Activated CD8-positive, alpha-beta memory T cell treated with anti-CD3 and anti-CD28 coated beads, Interleukin-2, amount 50 U/mL, for 48 hours (primary cell): Measurements from ENCODE around the gene DIDO1.
A peak's percentile ranks its signal among the peaks of the same experiment; 100 is the strongest.

ENCODE experiments used
- DNase-seq: peaks from one replicate; pipeline ENCODE4 v3.0.0-alpha.2; 2020

DIDO1 gene

GRCh38 chr20:62907384-62908317, 18.7 kb downstream of the DIDO1 start:
- DNase-seq, result peak; percentile 72

DNA sequence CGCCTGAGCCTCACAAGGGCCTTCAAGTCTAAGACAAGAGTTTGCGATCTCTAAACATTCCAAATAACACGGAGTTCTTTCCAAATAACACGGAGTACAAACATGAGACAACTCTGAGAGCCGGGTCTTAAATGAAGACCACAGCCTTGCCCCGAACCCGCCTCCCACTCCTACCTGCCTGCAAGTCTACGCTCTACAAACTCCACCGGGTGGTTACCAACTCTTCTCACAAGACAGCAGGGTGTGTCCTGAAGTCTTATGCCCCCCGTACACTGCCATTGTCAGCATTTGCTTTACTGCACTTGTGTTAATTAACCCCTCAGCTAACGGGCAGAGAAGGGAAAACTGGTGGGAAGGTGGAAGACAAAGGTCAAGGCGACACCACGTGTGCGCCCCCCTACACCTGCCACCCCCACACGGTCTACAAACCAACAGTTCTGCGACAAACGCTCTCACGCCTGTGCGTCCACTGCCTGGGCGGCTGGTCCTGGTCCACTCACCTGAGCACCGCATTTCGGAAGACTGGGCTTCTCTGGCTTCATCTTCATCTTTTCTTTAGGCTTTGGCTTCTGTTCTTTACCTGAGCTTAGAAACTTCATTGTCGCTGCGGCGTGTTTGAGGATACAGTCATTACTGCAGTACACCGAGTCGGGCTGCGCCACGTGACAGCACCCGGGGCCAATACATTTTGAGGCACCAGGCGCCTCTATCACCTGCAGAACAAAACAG, 19.5 kb downstream of the DIDO1 start:
- no peak for DNase-seq

GRCh38 chr20:62906209-62906608, 20.1 kb downstream of the DIDO1 start:
- DNase-seq, result no peak

GRCh38 chr20:62905536-62906117, 20.7 kb downstream of the DIDO1 start:
- no peak for DNase-seq

DNA sequence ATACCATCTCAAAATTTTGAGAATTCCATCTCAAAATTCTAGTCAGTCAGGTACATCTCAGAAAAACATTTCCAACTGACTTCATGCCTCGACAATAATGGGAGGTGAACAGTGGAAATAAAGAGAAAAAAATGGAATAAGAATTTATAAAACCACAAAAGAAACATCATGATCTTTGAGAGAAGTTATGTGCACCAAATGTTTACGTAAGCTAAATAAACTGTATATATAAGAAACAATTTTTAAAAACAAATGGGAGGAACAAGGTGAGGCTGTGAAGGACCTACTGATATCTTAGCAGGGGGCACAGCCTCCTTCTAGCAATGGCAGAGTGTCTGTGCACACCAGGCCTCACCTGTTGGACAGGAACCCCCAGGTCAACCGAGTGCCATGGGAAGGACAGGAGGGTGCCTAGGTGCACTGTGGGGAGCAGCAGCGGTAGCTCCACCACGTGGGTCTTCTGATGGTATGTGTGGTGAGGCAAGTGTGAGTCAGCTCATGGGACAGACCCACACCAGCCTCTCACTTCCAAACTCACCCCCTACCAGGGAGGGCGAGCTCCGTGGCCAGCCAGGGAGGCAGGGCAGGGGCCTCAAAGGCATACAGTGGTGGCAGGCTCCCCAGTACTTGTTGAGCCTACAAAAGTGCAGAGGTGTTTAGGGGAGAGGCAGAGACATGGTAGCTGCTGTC, 23.2 kb downstream of the DIDO1 start:
- no peak for DNase-seq

DNA sequence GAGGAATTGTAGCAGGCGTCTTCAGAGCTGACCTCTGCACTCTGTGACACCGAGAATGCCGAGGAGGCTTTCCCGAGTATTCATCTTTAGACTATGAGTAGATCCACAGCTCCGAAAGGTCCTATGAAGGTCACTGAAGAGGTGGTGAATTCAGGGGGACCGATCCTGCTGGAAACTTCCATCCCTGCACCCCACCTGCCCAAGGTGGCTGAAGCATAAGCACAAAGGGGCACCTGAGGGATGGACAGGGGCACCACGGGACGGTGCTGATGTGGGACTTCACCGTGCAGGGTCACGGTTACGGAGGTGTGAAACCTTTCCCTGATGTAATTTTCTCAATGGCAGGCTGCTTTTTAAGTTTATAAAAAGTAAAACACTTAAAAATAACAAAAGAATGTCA, 24.4 kb downstream of the DIDO1 start:
- DNase-seq, result no peak

GRCh38 chr20:62900692-62901584, 25.4 kb downstream of the DIDO1 start:
- DNase-seq, result no peak

- DNase-seq, result peak; percentile 86
These were observed 26.1 kb downstream of the DIDO1 start for GRCh38 chr20:62900052-62900691.

- no peak for DNase-seq
These were observed 26.7 kb downstream of the DIDO1 start for GRCh38 chr20:62899633-62900051.

GRCh38 chr20:62898970-62899632, 27.2 kb downstream of the DIDO1 start:
- no peak for DNase-seq

GRCh38 chr20:62898093-62898964, 28.0 kb downstream of the DIDO1 start:
- DNase-seq, result no peak

DNA sequence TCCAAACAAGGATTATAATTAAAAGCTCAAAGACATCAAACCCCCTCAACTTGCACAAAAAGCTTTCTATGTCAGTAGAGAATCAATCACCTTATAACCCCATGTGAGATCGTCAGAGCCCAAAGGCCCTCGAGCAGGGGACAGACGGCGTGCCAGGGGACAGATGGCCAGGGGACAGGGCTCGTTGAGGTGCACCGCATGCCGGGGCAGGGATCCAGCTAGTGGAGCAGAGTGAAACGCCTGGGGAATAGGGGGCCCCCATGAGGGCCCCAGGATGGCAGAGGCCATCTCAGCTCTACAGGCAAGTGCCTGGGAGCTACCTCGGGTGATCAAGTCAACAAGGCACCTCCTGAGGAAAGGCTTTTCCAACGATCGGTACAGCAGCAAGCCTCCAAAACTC, 28.6 kb downstream of the DIDO1 start:
- no peak for DNase-seq

GRCh38 chr20:62896526-62896925, 29.8 kb downstream of the DIDO1 start:
- DNase-seq, result no peak

DNA sequence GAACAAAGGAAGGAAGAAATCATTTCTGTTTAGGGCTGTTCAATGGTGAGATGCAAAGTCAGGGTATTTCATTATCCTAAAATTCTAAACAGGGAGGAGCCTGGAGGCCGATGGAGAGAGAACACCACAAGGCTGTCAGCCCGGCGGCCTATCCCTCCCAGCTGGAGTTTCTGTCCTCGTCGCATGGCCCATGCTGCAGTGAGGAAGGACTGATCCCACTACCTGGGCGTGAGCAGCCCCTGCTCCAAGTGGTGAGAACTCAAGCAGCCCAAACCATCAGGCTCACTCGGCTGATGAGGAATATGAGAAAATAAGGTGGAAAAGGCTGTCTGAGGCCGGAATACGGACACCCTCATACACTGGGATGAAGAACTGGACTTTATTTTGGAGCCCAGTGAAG, 30.8 kb downstream of the DIDO1 start:
- no peak for DNase-seq

- DNase-seq, result no peak
These were observed 32.0 kb downstream of the DIDO1 start for GRCh38 chr20:62894261-62894660.

GRCh38 chr20:62893700-62894099, 32.6 kb downstream of the DIDO1 start:
- no peak for DNase-seq

- DNase-seq, result no peak
These were observed 33.7 kb downstream of the DIDO1 start for GRCh38 chr20:62892348-62893304.

DNA sequence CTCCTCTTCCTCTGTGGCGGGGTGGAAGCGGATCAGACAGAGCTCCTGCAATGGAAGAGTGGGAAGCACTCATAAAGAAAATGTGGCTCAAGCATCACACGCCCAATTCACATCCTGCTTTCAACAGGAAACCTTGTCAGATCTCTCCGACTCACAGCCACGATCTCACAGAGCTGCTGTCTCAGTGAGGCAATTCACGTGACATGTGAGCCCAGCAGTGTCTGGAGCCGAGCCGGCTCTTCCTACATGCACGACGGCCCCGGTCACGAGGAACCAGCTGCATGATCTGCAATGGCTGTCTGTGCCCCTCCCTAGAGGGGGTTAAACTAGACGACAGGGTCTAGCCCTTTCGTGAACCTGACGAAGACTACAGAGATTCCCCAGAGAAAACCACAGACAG, 35.2 kb downstream of the DIDO1 start:
- DNase-seq, result no peak

GRCh38 chr20:62890444-62890843, 35.9 kb downstream of the DIDO1 start:
- no peak for DNase-seq
